Ovary (tissue), 3 donors: Measurements from ENCODE around the gene ZSCAN22.

Source experiments
- CTCF ChIP-seq, 3 donors: fragments of 450-650 bp in 2 of 3; fragments of 200-600 bp in 1 of 3; IDR thresholded peaks; one replicate each; pipeline versions ENCODE4 v1.5.1 to v1.8.0; 2016 to 2022; ENCODE audit warnings: antibody characterized with exemption in 3 of 3, mild to moderate bottlenecking in 1 of 3
- EP300 ChIP-seq: sonication (generic); formaldehyde crosslinking; IDR thresholded peaks from one replicate; pipeline ENCODE4 v1.6.1; 2017; ENCODE audit warnings: antibody characterized with exemption
- donor health status: DM: no; HTN: no; CAD: no.

GRCh38 chr19:58317476-58318072 is 9.2 kb upstream of the ZSCAN22 start:
- no peak for TF ChIP-seq CTCF (IDR thresholded peaks at IDR 0.05)
- TF ChIP-seq EP300 = no peak
